Dedifferentiated amniotic fluid mesenchymal stem cell (primary cell): ENCODE measurements around the gene NUP160.
"Not testable (repeated sequence)": the region's sequence is repeated elsewhere in the genome, so short reads cannot be mapped to it uniquely, and the experiment has no call there.

Experiments used
- DNase-seq: peaks from one replicate; pipeline ENCODE4 v3.0.0-alpha.2; 2016; ENCODE audit errors: extremely low spot score

NUP160 gene

GRCh38 chr11:47791774-47792430 lies 56.2 kb downstream of the NUP160 start:
- DNase-seq: no peak

- not testable (repeated sequence) for DNase-seq
These were observed 58.1 kb downstream of the NUP160 start for GRCh38 chr11:47790017-47790416.

- no peak for DNase-seq
These were observed 60.0 kb downstream of the NUP160 start for GRCh38 chr11:47788181-47788580.

- no peak for DNase-seq
These were observed 61.8 kb downstream of the NUP160 start for GRCh38 chr11:47786373-47786772.

GRCh38 chr11:47784785-47785381 lies 63.3 kb downstream of the NUP160 start:
- no peak for DNase-seq

GRCh38 chr11:47783087-47783610 lies 65.0 kb downstream of the NUP160 start:
- no peak for DNase-seq

- no peak for DNase-seq
These were observed 69.2 kb downstream of the NUP160 start for GRCh38 chr11:47778878-47779483.

GRCh38 chr11:47775240-47775869 lies 72.8 kb downstream of the NUP160 start:
- no peak for DNase-seq

GRCh38 chr11:47773882-47774281 lies 74.3 kb downstream of the NUP160 start:
- no peak for DNase-seq

- not testable (repeated sequence) for DNase-seq
These were observed 78.6 kb downstream of the NUP160 start for GRCh38 chr11:47769556-47769955.

GRCh38 chr11:47768101-47768612 lies 80.0 kb downstream of the NUP160 start:
- peak; percentile 42 for DNase-seq

GRCh38 chr11:47766509-47767227 lies 81.5 kb downstream of the NUP160 start:
- DNase-seq: peak; percentile 53

- no peak for DNase-seq
These were observed 83.1 kb downstream of the NUP160 start for GRCh38 chr11:47765086-47765485.

GRCh38 chr11:47759291-47759690 lies 88.9 kb downstream of the NUP160 start:
- DNase-seq: not testable (repeated sequence)

- DNase-seq: no peak
These were observed 91.9 kb downstream of the NUP160 start for GRCh38 chr11:47756208-47756607.

- no peak for DNase-seq
These were observed 97.4 kb downstream of the NUP160 start for GRCh38 chr11:47750725-47751124.

GRCh38 chr11:47742494-47742893 lies 105.7 kb downstream of the NUP160 start:
- not testable (repeated sequence) for DNase-seq

- not testable (repeated sequence) for DNase-seq
These were observed 110.3 kb downstream of the NUP160 start for GRCh38 chr11:47737817-47738216.

GRCh38 chr11:47732271-47732670 lies 115.9 kb downstream of the NUP160 start:
- DNase-seq: no peak

- DNase-seq: no peak
These were observed 116.7 kb downstream of the NUP160 start for GRCh38 chr11:47731475-47731874.
